K562 (cell line): ENCODE data around the gene PRKAG2. TPM values are rescaled to one million over a fixed set of nuclear protein-coding genes. Genes with fewer than 3 reads are reported as not detected.

Experiments used
- ATAC-seq: fragments of 200-7000 bp; cut with Tn5 transposase; 3 replicates; pipeline ENCODE4 v1.9.1; 2020; ENCODE audit warnings: moderate library complexity
- BruUV-seq: library from RNA; stranded (reverse); fragments of 400-500 nt; replicated peaks from 2 replicates; lab custom pipeline; 2021; lab: Mats Ljungman, UMichigan
- CTCF ChIA-PET: fragments of 300-600 bp; formaldehyde crosslinking; extraction: SDS; loops from one replicate; lab custom pipeline; 2021; ENCODE audit warnings: low intra/inter-chr PET ratio; lab: Yijun Ruan, JAX
- POLR2A ChIA-PET: fragments of 300-600, 350-650 bp; sonication (Branson Sonifier 250); formaldehyde crosslinking; extraction: SDS; loops from one replicate; lab custom pipeline; 2021; ENCODE audit warnings: antibody characterized with exemption, inconsistent platforms; lab: Yijun Ruan, JAX
- DNase-seq, 4 experiments: peaks; one replicate each; pipeline versions ENCODE4 v3.0.0 to v3.0.0-alpha.2; 2011 to 2018; ENCODE audit warnings: low spot score in 3 of 4, mixed read lengths in 3 of 4; ENCODE audit errors: extremely low read depth in 1 of 4
- FAIRE-seq: peaks from 2 replicates; lab custom pipeline; 2011; peaks lifted over from hg19 to GRCh38; lab: Jason Lieb, UNC
- H2AFZ ChIP-seq: 2 replicates; pipeline ENCODE4 v1.6.0; 2011; ENCODE audit warnings: low read depth, low read length, control low read depth, inconsistent platforms
- H3K27ac ChIP-seq: fragments of 200-600 bp; 3 replicates; pipeline ENCODE4 v1.8.0; 2011; ENCODE audit warnings: low read depth, mild to moderate bottlenecking, control low read depth, inconsistent platforms, low read length, moderate library complexity, mixed read lengths; ENCODE audit errors: extremely low read depth
- H3K27me3 ChIP-seq, 2 experiments: fragments of 300-600 bp in 1 of 2; 2 replicates in 1 of 2; 3 replicates in 1 of 2; pipeline versions ENCODE4 v1.6.0 to v1.8.0; 2011; ENCODE audit warnings: inconsistent platforms in 2 of 2, low read length in 2 of 2, mild to moderate bottlenecking in 1 of 2, mixed read lengths in 1 of 2, moderate library complexity in 1 of 2; ENCODE audit not compliant: control insufficient read depth in 2 of 2, insufficient read depth in 2 of 2
- H3K36me3 ChIP-seq: fragments of 300-600 bp; 3 replicates; pipeline ENCODE4 v1.8.0; 2011; ENCODE audit warnings: mild to moderate bottlenecking, low read length, inconsistent platforms; ENCODE audit not compliant: control insufficient read depth, insufficient read depth
- H3K4me1 ChIP-seq, 2 experiments: fragments of 200-600 bp in 1 of 2; replicated peaks in 1 of 2; 2 replicates in 1 of 2; 3 replicates in 1 of 2; pipeline versions ENCODE4 v1.5.1 to v1.8.0; 2011; ENCODE audit warnings: inconsistent platforms in 2 of 2, low read length in 2 of 2, mild to moderate bottlenecking in 1 of 2, mixed read lengths in 1 of 2, moderate library complexity in 1 of 2; ENCODE audit not compliant: control insufficient read depth in 2 of 2, insufficient read depth in 2 of 2
- H3K4me2 ChIP-seq: 2 replicates; pipeline ENCODE4 v1.6.1; 2011; ENCODE audit warnings: low read length, control low read depth, inconsistent platforms, mixed read lengths; ENCODE audit not compliant: insufficient read depth
- H3K4me3 ChIP-seq: fragments of 200-600 bp; sonication (generic), shearing (Covaris generic); 2 replicates; pipeline ENCODE4 v1.5.1; 2016; ENCODE audit warnings: control low read depth, inconsistent platforms
- H3K79me2 ChIP-seq: fragments of 200-600 bp; 3 replicates; pipeline ENCODE4 v1.8.0; 2011; ENCODE audit warnings: low read length, inconsistent platforms; ENCODE audit not compliant: control insufficient read depth, insufficient read depth
- H3K9ac ChIP-seq, 2 experiments: 2 replicates each; pipeline versions ENCODE4 v1.6.0 to v1.6.1; 2011; ENCODE audit warnings: low read depth in 2 of 2, low read length in 2 of 2, control low read depth in 1 of 2, inconsistent platforms in 1 of 2, mild to moderate bottlenecking in 1 of 2, mixed read lengths in 1 of 2; ENCODE audit not compliant: insufficient read depth in 1 of 2
- H3K9me1 ChIP-seq: one replicate; pipeline ENCODE4 v1.6.0; 2011; ENCODE audit warnings: inconsistent platforms, mild to moderate bottlenecking, low read length, moderate library complexity; ENCODE audit not compliant: control insufficient read depth, insufficient read depth
- H3K9me3 ChIP-seq: replicated peaks from 2 replicates; pipeline ENCODE4 v1.5.1; 2011; ENCODE audit warnings: low read depth, low read length, inconsistent platforms; ENCODE audit not compliant: control insufficient read depth, insufficient read depth
- H4K20me1 ChIP-seq: replicated peaks from 2 replicates; pipeline ENCODE4 v1.6.1; 2011; ENCODE audit warnings: low read length, inconsistent platforms, mixed read lengths; ENCODE audit not compliant: control insufficient read depth, insufficient read depth
- CBX3 ChIP-seq, 2 experiments: IDR thresholded peaks; 1 replicate in 1 of 2; 2 replicates in 1 of 2; pipeline ENCODE4 v1.6.1; 2012; ENCODE audit warnings: inconsistent platforms in 2 of 2, low read length in 2 of 2, borderline replicate concordance in 1 of 2, control low read depth in 1 of 2
- ETV5 ChIP-seq: sonication (generic); formaldehyde crosslinking; IDR thresholded peaks from 2 replicates; pipeline ENCODE4 v1.4.0; 2020; ENCODE audit warnings: low read depth, mild to moderate bottlenecking, missing genetic modification reagents
- GABPB2 ChIP-seq: fragments of 250-450 bp; sonication (Bioruptor Pico); conservative IDR thresholded peaks from 2 replicates; pipeline ENCODE4 v1.5.1; 2021; ENCODE audit warnings: mild to moderate bottlenecking
- LARP7 ChIP-seq: fragments of 450-650 bp; IDR thresholded peaks from 2 replicates; pipeline ENCODE4 v1.6.1; 2016
- NBN ChIP-seq: fragments of 450-650 bp; IDR thresholded peaks from 2 replicates; pipeline ENCODE4 v1.6.1; 2016; ENCODE audit warnings: low read depth, mild to moderate bottlenecking
- SRF ChIP-seq, 2 experiments: fragments of 250-450, 450-650 bp in 1 of 2; sonication (Bioruptor Pico) in 1 of 2; sonication (generic) in 1 of 2; formaldehyde crosslinking; IDR thresholded peaks; 2 replicates each; pipeline versions ENCODE4 v1.5.0 to v1.5.1; 2020 to 2022; ENCODE audit warnings: mild to moderate bottlenecking in 1 of 2, missing genetic modification reagents in 1 of 2
- SUPT5H ChIP-seq: fragments of 450-650 bp; IDR thresholded peaks from 2 replicates; pipeline ENCODE4 v1.6.1; 2016
- TCF7 ChIP-seq: sonication (generic); IDR thresholded peaks from 2 replicates; pipeline ENCODE4 v1.6.1; 2016; ENCODE audit warnings: antibody characterized with exemption, borderline replicate concordance
- ZNF436 ChIP-seq: fragments of 250-450, 450-650 bp; sonication (Bioruptor Pico); formaldehyde crosslinking; IDR thresholded peaks from 2 replicates; pipeline ENCODE4 v1.7.0; 2020; ENCODE audit warnings: mild to moderate bottlenecking
- WGBS: fragments of 100-300 bp; shearing (Covaris generic); methylation state at CpG from one replicate; pipeline ENCODE4 v1.1.6; 2016; ENCODE audit warnings: low coverage, mixed read lengths; ENCODE audit not compliant: insufficient coverage; ENCODE audit errors: missing lambda C conversion rate; 5-methylcytosine and 5-hydroxymethylcytosine counted together
- in situ Hi-C: fragments of 300-500 bp; cut with MboI; formaldehyde crosslinking; loops from 4 replicates; pipeline ENCODE4 v1.15.0; 2018; ENCODE audit warnings: inconsistent platforms, mixed read lengths
- intact Hi-C: fragments of 100-400 bp; cut with micrococcal nuclease; formaldehyde crosslinking; loops from 2 replicates; pipeline ENCODE4 v1.14.2; 2022
- polyA plus RNA-seq, 8 experiments: library from polyadenylated mRNA; depleted of rRNA in 4 of 8; stranded (reverse) in 5 of 8; unstranded in 3 of 8; fragments of >200 nt; fragmentation: Nextera tagmentation in 2 of 8; fragmentation: Illumina TruSeq in 1 of 8; extraction: Ambion mirVana in 2 of 8; extraction: Trizol in 1 of 8; gene quantifications; 2 replicates each; pipeline versions ENCODE4 v1.2.1 to v1.2.3, GENCODE V29; 2011 to 2014; ENCODE audit warnings: inconsistent platforms in 1 of 8, missing spikeins in 1 of 8
- total RNA-seq, 7 experiments: library from RNA; depleted of rRNA in 6 of 7; stranded (reverse); fragments of >200 nt in 6 of 7; fragmentation: Illumina TruSeq in 2 of 7; extraction: Trizol in 2 of 7; gene quantifications; 2 replicates each; pipeline versions ENCODE4 v1.2.1 to v1.2.3, GENCODE V29; 2011 to 2021; ENCODE audit warnings: low replicate concordance in 1 of 7
- TF ChIP-seq, protein P1 (sequence below): fragments of 250-450 bp; sonication (Bioruptor Pico); IDR thresholded peaks from 2 replicates; pipeline ENCODE4 v1.8.0; 2021; ENCODE audit warnings: mild to moderate bottlenecking, moderate library complexity
- TF ChIP-seq, protein P2 (sequence below): fragments of 450-650 bp; IDR thresholded peaks from 2 replicates; pipeline ENCODE4 v1.6.1; 2014; ENCODE audit warnings: low read depth, mild to moderate bottlenecking, moderate library complexity, borderline replicate concordance
- TF ChIP-seq, protein P3 (sequence below): sonication (generic); formaldehyde crosslinking; IDR thresholded peaks from 2 replicates; pipeline ENCODE4 v1.8.1; 2023; ENCODE audit warnings: mild to moderate bottlenecking, missing genetic modification reagents

PRKAG2 gene
- total and polyA plus RNA-seq, 9 of the 15 experiments (the other 6 are each of a cell fraction or from before 2014, with no cell fraction given), result 0.99 to 5.6 (median 3.3) TPM

DNA sequence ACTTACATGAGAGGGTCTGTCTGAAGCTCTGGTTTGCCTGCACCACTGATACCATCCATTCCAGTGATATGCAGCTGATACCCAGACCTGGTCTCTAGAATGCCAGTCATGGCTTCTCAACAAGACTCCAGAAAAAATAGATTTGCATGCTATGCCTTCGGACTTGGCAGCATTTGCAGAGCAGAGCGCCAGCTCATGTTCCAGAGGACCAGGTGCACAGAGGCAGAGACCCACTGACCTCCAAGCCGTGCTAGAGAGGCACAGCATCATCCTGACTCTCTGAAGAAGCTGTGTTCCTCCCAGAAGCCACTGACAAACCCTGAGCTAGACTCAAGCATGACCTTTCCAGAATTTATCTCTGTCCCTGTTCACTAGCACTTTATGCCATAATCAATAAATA is 6.9 kb upstream of the PRKAG2 start:
- TF ChIP-seq LARP7 (no peak), ZNF436 (CRISPR knock-in tag) (no peak)
- TF ChIP-seq, protein P1, sequence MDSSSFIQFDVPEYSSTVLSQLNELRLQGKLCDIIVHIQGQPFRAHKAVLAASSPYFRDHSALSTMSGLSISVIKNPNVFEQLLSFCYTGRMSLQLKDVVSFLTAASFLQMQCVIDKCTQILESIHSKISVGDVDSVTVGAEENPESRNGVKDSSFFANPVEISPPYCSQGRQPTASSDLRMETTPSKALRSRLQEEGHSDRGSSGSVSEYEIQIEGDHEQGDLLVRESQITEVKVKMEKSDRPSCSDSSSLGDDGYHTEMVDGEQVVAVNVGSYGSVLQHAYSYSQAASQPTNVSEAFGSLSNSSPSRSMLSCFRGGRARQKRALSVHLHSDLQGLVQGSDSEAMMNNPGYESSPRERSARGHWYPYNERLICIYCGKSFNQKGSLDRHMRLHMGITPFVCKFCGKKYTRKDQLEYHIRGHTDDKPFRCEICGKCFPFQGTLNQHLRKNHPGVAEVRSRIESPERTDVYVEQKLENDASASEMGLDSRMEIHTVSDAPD (CRISPR knock-in tag), result no peak
- ChIA-PET POLR2A (interaction anchor here (0.6 kb wide), 1 partner anchor 69 kb away, joined by 3 read pairs; no protein-coding TSS in a partner anchor), CTCF (no interaction called here)
- Histone ChIP-seq H3K27ac (no peak overlapping the region), H3K4me2 (no peak overlapping the region), H4K20me1 (no peaks in the 10 kb centered on the region; the same call in 1 of the 2 replicates), H3K79me2 (no peaks in the 10 kb centered on the region), H3K9me1 (no peaks in the 10 kb centered on the region), H3K27me3 (peaks cover 28 to 59% of the 10 kb centered on the region in 2 experiments), H3K9me3 (no peaks in the 10 kb centered on the region), H2AFZ (no peak overlapping the region), H3K4me1 (no peaks in the 10 kb centered on the region), H3K36me3 (no peaks in the 10 kb centered on the region), H3K4me3 (no peak overlapping the region), H3K9ac (no peak overlapping the region)
- no peak for ATAC-seq
- in situ Hi-C loops, result no loop called here
- intact Hi-C loops, result no loop called here
- FAIRE-seq, result no peak
- DNase-seq, result no peak
- no TSS peak for BruUV-seq
- WGBS, result 2% methylated on average over 3 of the region's 3 CpGs

DNA sequence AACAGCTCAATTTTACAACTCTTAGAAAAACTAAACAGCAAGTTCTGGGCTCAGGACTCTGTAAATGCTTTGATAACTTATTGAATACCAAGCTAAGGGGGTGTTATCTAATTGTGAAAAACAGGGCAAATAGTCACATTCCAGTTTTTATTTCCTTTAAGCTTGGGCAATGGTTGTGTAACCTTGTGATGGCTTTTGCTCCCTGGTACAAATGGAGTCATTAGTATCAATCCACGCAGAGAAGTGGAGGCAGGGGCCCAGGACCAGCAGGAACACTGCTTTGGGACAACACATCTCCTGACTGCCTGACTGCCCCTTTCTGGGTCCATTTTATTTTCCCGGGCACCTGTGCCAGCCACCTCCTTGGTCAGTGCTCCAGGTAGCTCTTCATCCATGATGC is 5.8 kb upstream of the PRKAG2 start:
- ChIA-PET CTCF (no interaction called here), POLR2A (interaction anchor here (0.5 to 1.5 kb wide), 2 partner anchors 9 to 138 kb away, joined by 6 read pairs; no protein-coding TSS in a partner anchor)
- ATAC-seq, result no peak
- Histone ChIP-seq H3K9me1 (no peaks in the 10 kb centered on the region), H2AFZ (no peak overlapping the region), H3K4me1 (peaks cover 0 to 3% of the 10 kb centered on the region in 2 experiments; a peak in 1 of 5 replicates), H3K27ac (no peak overlapping the region), H3K4me3 (no peak overlapping the region), H3K79me2 (no peaks in the 10 kb centered on the region), H3K9me3 (no peaks in the 10 kb centered on the region), H3K27me3 (peaks cover 30 to 61% of the 10 kb centered on the region in 2 experiments), H3K4me2 (no peak overlapping the region), H3K36me3 (no peaks in the 10 kb centered on the region), H4K20me1 (no peaks in the 10 kb centered on the region; the same call in none of the 2 replicates), H3K9ac (no peak overlapping the region)
- FAIRE-seq, result no peak
- WGBS, result 0% methylated on average over 2 of the region's 2 CpGs
- intact Hi-C loops (no loop called here), in situ Hi-C loops (no loop called here)
- BruUV-seq, result no TSS peak
- DNase-seq, result no peak
- TF ChIP-seq ETV5 (CRISPR knock-in tag), result no peak
- TF ChIP-seq, protein P2, sequence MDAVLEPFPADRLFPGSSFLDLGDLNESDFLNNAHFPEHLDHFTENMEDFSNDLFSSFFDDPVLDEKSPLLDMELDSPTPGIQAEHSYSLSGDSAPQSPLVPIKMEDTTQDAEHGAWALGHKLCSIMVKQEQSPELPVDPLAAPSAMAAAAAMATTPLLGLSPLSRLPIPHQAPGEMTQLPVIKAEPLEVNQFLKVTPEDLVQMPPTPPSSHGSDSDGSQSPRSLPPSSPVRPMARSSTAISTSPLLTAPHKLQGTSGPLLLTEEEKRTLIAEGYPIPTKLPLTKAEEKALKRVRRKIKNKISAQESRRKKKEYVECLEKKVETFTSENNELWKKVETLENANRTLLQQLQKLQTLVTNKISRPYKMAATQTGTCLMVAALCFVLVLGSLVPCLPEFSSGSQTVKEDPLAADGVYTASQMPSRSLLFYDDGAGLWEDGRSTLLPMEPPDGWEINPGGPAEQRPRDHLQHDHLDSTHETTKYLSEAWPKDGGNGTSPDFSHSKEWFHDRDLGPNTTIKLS, result no peak
- no peak for TF ChIP-seq SRF (CRISPR knock-in tag; IDR thresholded peaks at IDR 0.05)
- TF ChIP-seq TCF7, result no peak
- TF ChIP-seq CBX3 (IDR thresholded peaks at IDR 0.05; ENCODE audit: borderline replicate concordance in 1 of 2, low read length in 2 of 2), result no peak
- no peak for TF ChIP-seq NBN
- TF ChIP-seq SUPT5H, result no peak
- no peak for TF ChIP-seq GABPB2
- TF ChIP-seq, protein P3, sequence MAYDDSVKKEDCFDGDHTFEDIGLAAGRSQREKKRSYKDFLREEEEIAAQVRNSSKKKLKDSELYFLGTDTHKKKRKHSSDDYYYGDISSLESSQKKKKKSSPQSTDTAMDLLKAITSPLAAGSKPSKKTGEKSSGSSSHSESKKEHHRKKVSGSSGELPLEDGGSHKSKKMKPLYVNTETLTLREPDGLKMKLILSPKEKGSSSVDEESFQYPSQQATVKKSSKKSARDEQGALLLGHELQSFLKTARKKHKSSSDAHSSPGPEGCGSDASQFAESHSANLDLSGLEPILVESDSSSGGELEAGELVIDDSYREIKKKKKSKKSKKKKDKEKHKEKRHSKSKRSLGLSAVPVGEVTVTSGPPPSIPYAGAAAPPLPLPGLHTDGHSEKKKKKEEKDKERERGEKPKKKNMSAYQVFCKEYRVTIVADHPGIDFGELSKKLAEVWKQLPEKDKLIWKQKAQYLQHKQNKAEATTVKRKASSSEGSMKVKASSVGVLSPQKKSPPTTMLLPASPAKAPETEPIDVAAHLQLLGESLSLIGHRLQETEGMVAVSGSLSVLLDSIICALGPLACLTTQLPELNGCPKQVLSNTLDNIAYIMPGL (CRISPR knock-in tag), result no peak
